ENCODE data around the gene LMO1.

LMO1 gene

GRCh38 chr11:8263109-8263768, 439 bp downstream of the LMO1 start:
- Mint-ChIP-seq H3K4me1 (ENCODE audit: low read depth) (peaks cover 7% of the 10 kb centered on the region), H3K27ac (no peak overlapping the region), H3K4me3 (peak overlapping the region; percentile 47), H3K27me3 (ENCODE audit: low read depth) (peaks cover 63% of the 10 kb centered on the region), H3K9me3 (no peaks in the 10 kb centered on the region), H3K36me3 (ENCODE audit: low read depth) (no peaks in the 10 kb centered on the region)
- DNase-seq (ENCODE audit: low spot score), result no peak

GRCh38 chr11:8262552-8263108, 1.0 kb downstream of the LMO1 start:
- H3K9me3 Mint-ChIP-seq, result no peaks in the 10 kb centered on the region
- H3K4me1 Mint-ChIP-seq (ENCODE audit: low read depth), result peaks cover 7% of the 10 kb centered on the region
- no peak for DNase-seq (ENCODE audit: low spot score)
- no peak overlapping the region for H3K27ac Mint-ChIP-seq
- H3K4me3 Mint-ChIP-seq, result peak overlapping the region; percentile 34
- H3K36me3 Mint-ChIP-seq (ENCODE audit: low read depth), result no peaks in the 10 kb centered on the region
- H3K27me3 Mint-ChIP-seq (ENCODE audit: low read depth), result peaks cover 63% of the 10 kb centered on the region

DNA sequence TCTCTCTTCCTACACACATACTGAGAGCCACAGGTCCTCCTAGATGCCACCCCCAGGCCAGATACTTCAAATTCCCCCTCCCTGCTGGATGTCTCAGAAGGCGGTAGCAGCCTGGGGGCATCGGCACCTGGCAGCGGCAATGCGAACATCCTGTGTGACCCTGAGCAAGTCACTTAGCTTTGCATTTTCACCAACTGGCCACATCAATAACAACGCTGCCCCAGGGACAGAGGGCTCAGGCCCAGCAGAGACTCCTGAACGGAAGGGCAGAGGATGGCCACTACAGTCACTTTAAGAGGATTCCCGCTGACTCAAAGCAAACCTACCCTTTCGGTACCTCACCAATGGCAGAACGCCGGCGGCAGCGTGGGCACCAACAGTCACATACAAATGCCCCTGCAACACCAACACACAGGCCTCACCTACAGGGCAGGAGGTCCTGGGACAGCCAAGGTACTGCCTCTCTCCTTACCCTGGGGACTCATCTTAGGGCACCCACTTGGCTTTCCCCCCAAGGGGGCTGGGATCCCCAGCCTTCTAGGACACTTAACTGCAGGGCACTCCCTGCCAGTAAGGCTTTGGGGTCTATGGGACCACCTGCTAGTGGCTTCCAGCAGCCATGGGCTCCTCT, 1.6 kb downstream of the LMO1 start:
- Mint-ChIP-seq H3K4me3 (no peak overlapping the region), H3K9me3 (no peaks in the 10 kb centered on the region), H3K36me3 (ENCODE audit: low read depth) (no peaks in the 10 kb centered on the region), H3K27me3 (ENCODE audit: low read depth) (peaks cover 59% of the 10 kb centered on the region), H3K4me1 (ENCODE audit: low read depth) (peaks cover 7% of the 10 kb centered on the region), H3K27ac (no peak overlapping the region)
- no peak for DNase-seq (ENCODE audit: low spot score)

- Mint-ChIP-seq H3K9me3 (no peaks in the 10 kb centered on the region), H3K4me1 (ENCODE audit: low read depth) (peaks cover 7% of the 10 kb centered on the region), H3K36me3 (ENCODE audit: low read depth) (no peaks in the 10 kb centered on the region), H3K27me3 (ENCODE audit: low read depth) (peaks cover 51% of the 10 kb centered on the region), H3K4me3 (no peak overlapping the region), H3K27ac (no peak overlapping the region)
- DNase-seq (ENCODE audit: low spot score), result no peak
These were observed 2.4 kb downstream of the LMO1 start for GRCh38 chr11:8261291-8261690.

DNA sequence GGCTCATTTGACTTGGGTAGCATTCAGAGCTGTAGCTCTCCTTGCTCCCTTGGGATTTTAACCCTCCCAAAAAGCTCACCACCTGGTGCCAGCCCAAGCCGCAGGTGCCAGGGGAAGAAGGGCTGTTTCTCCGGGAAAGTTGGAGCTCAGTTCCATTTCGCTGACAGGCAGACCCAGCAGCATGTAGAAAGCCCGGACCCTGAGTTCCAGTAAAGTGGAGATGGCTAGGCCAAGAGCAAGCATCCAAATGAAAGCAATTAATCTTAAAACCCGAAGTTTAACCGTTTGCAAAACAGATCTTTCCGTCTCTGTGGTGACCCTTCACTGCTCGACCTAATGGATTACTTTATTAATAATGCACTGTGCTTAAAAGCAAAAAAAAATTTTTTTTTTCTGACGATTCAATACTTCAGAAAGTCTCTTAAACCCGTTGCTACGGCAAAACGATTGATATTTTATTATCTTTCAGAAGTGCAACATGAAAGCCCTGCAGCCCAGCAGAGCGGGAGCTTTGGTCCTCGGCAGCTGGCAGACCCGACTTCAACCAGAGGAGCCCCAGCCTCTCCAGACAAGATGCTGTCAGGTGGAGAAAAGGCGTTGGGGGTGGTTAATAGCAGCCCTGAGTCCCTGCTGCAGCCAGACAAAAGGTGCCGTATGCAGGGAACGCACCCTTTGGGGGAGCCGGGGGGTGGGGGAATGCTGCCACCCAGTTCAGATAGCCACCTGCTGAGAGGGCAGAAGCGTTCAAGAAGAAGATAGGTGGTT, 3.3 kb downstream of the LMO1 start:
- no peaks in the 10 kb centered on the region for H3K36me3 Mint-ChIP-seq (ENCODE audit: low read depth)
- no peak for DNase-seq (ENCODE audit: low spot score)
- peaks cover 51% of the 10 kb centered on the region for H3K27me3 Mint-ChIP-seq (ENCODE audit: low read depth)
- H3K27ac Mint-ChIP-seq, result no peak overlapping the region
- no peaks in the 10 kb centered on the region for H3K9me3 Mint-ChIP-seq
- no peak overlapping the region for H3K4me3 Mint-ChIP-seq
- peaks cover 7% of the 10 kb centered on the region for H3K4me1 Mint-ChIP-seq (ENCODE audit: low read depth)

DNA sequence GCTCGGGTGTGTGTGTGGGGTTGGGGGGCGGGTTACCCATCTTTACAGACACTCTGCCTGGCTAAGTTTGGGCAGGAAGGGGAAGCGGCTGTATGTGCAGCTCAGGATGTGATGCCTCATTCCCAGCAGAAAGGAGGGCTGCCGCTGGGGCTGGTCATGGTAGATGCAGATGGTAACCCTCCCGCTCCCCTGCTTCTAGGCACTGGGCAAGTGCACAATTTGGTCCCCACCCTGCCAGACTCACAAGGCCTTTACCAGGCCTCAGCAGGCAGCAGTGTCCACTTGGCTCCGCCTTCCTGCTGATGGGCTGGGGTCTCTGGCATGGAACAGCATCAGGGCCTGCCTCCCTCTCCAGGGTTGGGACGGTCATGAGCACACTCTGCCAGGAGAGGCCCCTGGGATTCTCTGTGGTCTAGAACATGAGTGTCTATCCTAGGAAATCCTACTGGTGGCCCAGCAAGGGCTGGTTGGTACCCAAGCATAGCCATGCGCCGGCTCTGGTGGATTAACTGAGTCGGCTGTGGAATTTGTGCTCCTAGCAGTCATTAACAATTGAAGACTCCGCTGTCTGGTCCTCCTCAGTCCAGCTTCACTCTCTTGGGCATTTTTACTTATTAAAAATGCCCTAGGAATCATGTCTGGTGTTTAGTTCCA, 4.2 kb downstream of the LMO1 start:
- no peaks in the 10 kb centered on the region for H3K9me3 Mint-ChIP-seq
- peaks cover 7% of the 10 kb centered on the region for H3K4me1 Mint-ChIP-seq (ENCODE audit: low read depth)
- DNase-seq (ENCODE audit: low spot score), result no peak
- H3K27ac Mint-ChIP-seq, result no peak overlapping the region
- H3K4me3 Mint-ChIP-seq, result no peak overlapping the region
- no peaks in the 10 kb centered on the region for H3K36me3 Mint-ChIP-seq (ENCODE audit: low read depth)
- peaks cover 43% of the 10 kb centered on the region for H3K27me3 Mint-ChIP-seq (ENCODE audit: low read depth)

- H3K4me1 Mint-ChIP-seq (ENCODE audit: low read depth), result peaks cover 3% of the 10 kb centered on the region
- no peaks in the 10 kb centered on the region for H3K9me3 Mint-ChIP-seq
- H3K27ac Mint-ChIP-seq, result no peak overlapping the region
- no peak for DNase-seq (ENCODE audit: low spot score)
- H3K27me3 Mint-ChIP-seq (ENCODE audit: low read depth), result peaks cover 36% of the 10 kb centered on the region
- no peak overlapping the region for H3K4me3 Mint-ChIP-seq
- no peaks in the 10 kb centered on the region for H3K36me3 Mint-ChIP-seq (ENCODE audit: low read depth)
These were observed 4.9 kb downstream of the LMO1 start for GRCh38 chr11:8258784-8259183.

- peaks cover 31% of the 10 kb centered on the region for H3K27me3 Mint-ChIP-seq (ENCODE audit: low read depth)
- no peak overlapping the region for H3K27ac Mint-ChIP-seq
- no peaks in the 10 kb centered on the region for H3K36me3 Mint-ChIP-seq (ENCODE audit: low read depth)
- H3K9me3 Mint-ChIP-seq, result no peaks in the 10 kb centered on the region
- no peaks in the 10 kb centered on the region for H3K4me1 Mint-ChIP-seq (ENCODE audit: low read depth)
- H3K4me3 Mint-ChIP-seq, result no peak overlapping the region
- no peak for DNase-seq (ENCODE audit: low spot score)
These were observed 5.4 kb downstream of the LMO1 start for GRCh38 chr11:8258289-8258688.

GRCh38 chr11:8257003-8257664, 6.5 kb downstream of the LMO1 start:
- no peak overlapping the region for H3K4me3 Mint-ChIP-seq

GRCh38 chr11:8256271-8257002, 7.2 kb downstream of the LMO1 start:
- Mint-ChIP-seq H3K27me3 (ENCODE audit: low read depth) (peaks cover 17% of the 10 kb centered on the region), H3K36me3 (ENCODE audit: low read depth) (no peaks in the 10 kb centered on the region), H3K4me1 (ENCODE audit: low read depth) (no peaks in the 10 kb centered on the region), H3K9me3 (no peaks in the 10 kb centered on the region), H3K27ac (no peak overlapping the region), H3K4me3 (no peak overlapping the region)
- DNase-seq (ENCODE audit: low spot score), result no peak

More at GRCh38 chr11:8257003-8257664, 6.5 kb downstream of the LMO1 start:
- no peaks in the 10 kb centered on the region for H3K9me3 Mint-ChIP-seq
- H3K4me1 Mint-ChIP-seq (ENCODE audit: low read depth), result no peaks in the 10 kb centered on the region
- no peak for DNase-seq (ENCODE audit: low spot score)
- H3K36me3 Mint-ChIP-seq (ENCODE audit: low read depth), result no peaks in the 10 kb centered on the region
- no peak overlapping the region for H3K27ac Mint-ChIP-seq
- peaks cover 24% of the 10 kb centered on the region for H3K27me3 Mint-ChIP-seq (ENCODE audit: low read depth)

DNA sequence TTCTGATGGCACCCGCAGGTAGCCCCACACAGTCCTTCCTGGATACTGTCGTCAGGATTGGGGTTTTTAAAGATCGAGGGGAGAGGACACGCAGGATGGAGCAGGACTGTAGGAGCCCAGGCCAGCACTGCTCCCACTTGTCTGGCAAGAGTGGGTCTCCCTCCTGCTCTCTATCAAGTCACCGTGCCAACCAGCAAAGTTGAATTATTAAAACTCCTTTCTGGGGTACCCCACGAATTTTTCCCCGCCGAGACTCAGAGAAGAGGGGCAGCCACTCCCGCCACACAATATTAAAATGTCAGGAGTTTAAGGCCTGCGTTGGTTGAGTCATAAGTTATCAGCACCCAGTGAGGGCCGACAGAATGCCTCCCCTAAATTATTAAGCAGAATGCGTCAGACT, 10.1 kb downstream of the LMO1 start:
- Mint-ChIP-seq H3K9me3 (no peaks in the 10 kb centered on the region), H3K4me3 (no peak overlapping the region)

GRCh38 chr11:8252946-8253345, 10.7 kb downstream of the LMO1 start:
- H3K27ac Mint-ChIP-seq, result no peak overlapping the region
- no peaks in the 10 kb centered on the region for H3K4me1 Mint-ChIP-seq (ENCODE audit: low read depth)
- no peak overlapping the region for H3K4me3 Mint-ChIP-seq
- H3K36me3 Mint-ChIP-seq (ENCODE audit: low read depth), result no peaks in the 10 kb centered on the region
- H3K9me3 Mint-ChIP-seq, result no peaks in the 10 kb centered on the region
- DNase-seq (ENCODE audit: low spot score), result no peak
- peaks cover 4% of the 10 kb centered on the region for H3K27me3 Mint-ChIP-seq (ENCODE audit: low read depth)

More for the DNA sequence above, 10.1 kb downstream of the LMO1 start:
- Mint-ChIP-seq H3K27me3 (ENCODE audit: low read depth) (peaks cover 4% of the 10 kb centered on the region), H3K36me3 (ENCODE audit: low read depth) (no peaks in the 10 kb centered on the region), H3K27ac (no peak overlapping the region), H3K4me1 (ENCODE audit: low read depth) (no peaks in the 10 kb centered on the region)
- no peak for DNase-seq (ENCODE audit: low spot score)

DNA sequence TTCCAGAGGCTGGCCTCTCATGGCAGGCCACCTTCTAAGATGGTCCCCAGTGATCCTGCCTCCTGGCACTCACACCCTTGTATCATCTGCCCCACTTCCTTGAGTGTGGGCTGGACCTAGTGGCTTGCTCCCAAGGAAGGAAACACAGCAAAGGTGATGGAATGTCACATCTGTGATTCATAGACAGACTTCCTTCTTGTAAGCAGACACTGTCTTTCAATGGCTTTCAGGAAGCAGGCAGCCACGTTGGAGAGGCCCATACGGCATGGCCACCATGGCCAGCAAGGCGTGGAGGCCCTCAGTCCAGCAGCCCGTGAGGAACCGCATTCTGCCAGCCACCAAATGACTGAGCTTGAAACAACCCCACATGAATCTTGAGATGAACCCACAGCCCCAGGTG, 11.3 kb downstream of the LMO1 start:
- no peak for DNase-seq (ENCODE audit: low spot score)
- H3K27me3 Mint-ChIP-seq (ENCODE audit: low read depth), result no peaks in the 10 kb centered on the region
- H3K4me1 Mint-ChIP-seq (ENCODE audit: low read depth), result no peaks in the 10 kb centered on the region
- no peak overlapping the region for H3K27ac Mint-ChIP-seq
- H3K36me3 Mint-ChIP-seq (ENCODE audit: low read depth), result no peaks in the 10 kb centered on the region
- no peaks in the 10 kb centered on the region for H3K9me3 Mint-ChIP-seq
- no peak overlapping the region for H3K4me3 Mint-ChIP-seq

Measured in T-helper 2 cell treated with Interferon-gamma antibody and Interleukin-4, amounts not matched to agents 5 μg/mL and 100 μg/mL, for 36 hours (primary cell).